Measurements from ENCODE around the gene SMPDL3A. TPM values are rescaled to one million over a fixed set of nuclear protein-coding genes. Genes with fewer than 3 reads are reported as not detected.

SMPDL3A gene
- total RNA-seq, 1 experiment from 2014 or later, result 0.59 TPM

GRCh38 chr6:122798099-122798641 lies 9.1 kb downstream of the SMPDL3A start:
- no peak overlapping the region for H3T11ph ChIP-seq (ENCODE audit: low read length)
- Mint-ChIP-seq H3K36me3 (ENCODE audit: insufficient read depth in 1 of 3, low read depth in 3 of 3) (no peaks in the 10 kb centered on the region), H3K9me3 (no peaks in the 10 kb centered on the region), H3K27ac (no peak overlapping the region), H3K4me1 (peaks cover 8% of the 10 kb centered on the region in 2 experiments), H3K4me3 (no peak overlapping the region), H3K27me3 (ENCODE audit: low read depth) (no peaks in the 10 kb centered on the region)
- H4K91ac ChIP-seq (ENCODE audit: insufficient read length, low read depth, low read length), result no peak overlapping the region
- no peak overlapping the region for H3K4ac ChIP-seq (ENCODE audit: low read depth, low read length)
- no peak overlapping the region for H3K56ac ChIP-seq (ENCODE audit: insufficient read length, low read depth, low read length)
- no peak overlapping the region for H2BK120ac ChIP-seq (ENCODE audit: low read depth, low read length, poor library complexity, severe bottlenecking)
- no peak overlapping the region for H3K23ac ChIP-seq (ENCODE audit: insufficient read length, low read depth, low read length)
- no peak overlapping the region for H4K8ac ChIP-seq (replicated peaks; ENCODE audit: insufficient read length, low read depth, low read length)
- H3K4me1 ChIP-seq (ENCODE audit: insufficient read depth, low read length), result no peaks in the 10 kb centered on the region
- no peak overlapping the region for H2AFZ ChIP-seq (ENCODE audit: low read length)
- no peaks in the 10 kb centered on the region for H3K27me3 ChIP-seq (ENCODE audit: insufficient read depth, low read length)
- no peak overlapping the region for H2BK15ac ChIP-seq (ENCODE audit: low read depth, low read length)
- no peak overlapping the region for H2BK20ac ChIP-seq (ENCODE audit: low read depth, low read length, poor library complexity, severe bottlenecking)
- no peak overlapping the region for H2AK5ac ChIP-seq (ENCODE audit: insufficient read length, low read length)
- no peaks in the 10 kb centered on the region for H4K20me1 ChIP-seq (ENCODE audit: control insufficient read depth, insufficient read depth, insufficient read length)
- H4K5ac ChIP-seq (ENCODE audit: insufficient read length, low read depth, low read length), result no peak overlapping the region
- no peak overlapping the region for H3K4me2 ChIP-seq (ENCODE audit: insufficient read depth, insufficient read length, low read length)
- no peak overlapping the region for H3K14ac ChIP-seq (ENCODE audit: insufficient read depth, low read length)
- H3K9me3 ChIP-seq (ENCODE audit: control insufficient read depth, low read depth, low read length), result no peaks in the 10 kb centered on the region
- no peak for DNase-seq
- H2BK12ac ChIP-seq (ENCODE audit: insufficient read length, low read depth, low read length), result no peak overlapping the region
- no peak overlapping the region for H2BK5ac ChIP-seq (ENCODE audit: insufficient read length, low read length)
- WGBS (ENCODE audit: extremely low coverage, insufficient read length, low lambda C conversion rate), result no CpG with 5 or more reads among the region's 6 CpGs
- H3K79me2 ChIP-seq (ENCODE audit: insufficient read depth, low read length), result no peaks in the 10 kb centered on the region
- H3K27ac ChIP-seq (ENCODE audit: insufficient read length, low read depth, low read length), result no peak overlapping the region
- H3K9ac ChIP-seq (ENCODE audit: extremely low read depth, insufficient read length, low read length), result no peak overlapping the region
- H3K79me1 ChIP-seq (ENCODE audit: insufficient read depth, low read depth, low read length, poor library complexity, severe bottlenecking), result no peaks in the 10 kb centered on the region
- TF ChIP-seq, protein P1, sequence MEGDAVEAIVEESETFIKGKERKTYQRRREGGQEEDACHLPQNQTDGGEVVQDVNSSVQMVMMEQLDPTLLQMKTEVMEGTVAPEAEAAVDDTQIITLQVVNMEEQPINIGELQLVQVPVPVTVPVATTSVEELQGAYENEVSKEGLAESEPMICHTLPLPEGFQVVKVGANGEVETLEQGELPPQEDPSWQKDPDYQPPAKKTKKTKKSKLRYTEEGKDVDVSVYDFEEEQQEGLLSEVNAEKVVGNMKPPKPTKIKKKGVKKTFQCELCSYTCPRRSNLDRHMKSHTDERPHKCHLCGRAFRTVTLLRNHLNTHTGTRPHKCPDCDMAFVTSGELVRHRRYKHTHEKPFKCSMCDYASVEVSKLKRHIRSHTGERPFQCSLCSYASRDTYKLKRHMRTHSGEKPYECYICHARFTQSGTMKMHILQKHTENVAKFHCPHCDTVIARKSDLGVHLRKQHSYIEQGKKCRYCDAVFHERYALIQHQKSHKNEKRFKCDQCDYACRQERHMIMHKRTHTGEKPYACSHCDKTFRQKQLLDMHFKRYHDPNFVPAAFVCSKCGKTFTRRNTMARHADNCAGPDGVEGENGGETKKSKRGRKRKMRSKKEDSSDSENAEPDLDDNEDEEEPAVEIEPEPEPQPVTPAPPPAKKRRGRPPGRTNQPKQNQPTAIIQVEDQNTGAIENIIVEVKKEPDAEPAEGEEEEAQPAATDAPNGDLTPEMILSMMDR (conservative IDR thresholded peaks at IDR 0.05), result no peak
- no peaks in the 10 kb centered on the region for H3K23me2 ChIP-seq (ENCODE audit: insufficient read length, low read depth, low read length, poor library complexity, severe bottlenecking)
- no peak overlapping the region for H3K18ac ChIP-seq (ENCODE audit: insufficient read length, low read depth, low read length)
